Kidney tubule cell (primary cell): ENCODE data around the gene C4orf50.

ENCODE experiments used
- DNase-seq: peaks from one replicate; pipeline ENCODE4 v3.0.0-alpha.2; 2018; ENCODE audit warnings: low spot score

The C4orf50 gene

DNA sequence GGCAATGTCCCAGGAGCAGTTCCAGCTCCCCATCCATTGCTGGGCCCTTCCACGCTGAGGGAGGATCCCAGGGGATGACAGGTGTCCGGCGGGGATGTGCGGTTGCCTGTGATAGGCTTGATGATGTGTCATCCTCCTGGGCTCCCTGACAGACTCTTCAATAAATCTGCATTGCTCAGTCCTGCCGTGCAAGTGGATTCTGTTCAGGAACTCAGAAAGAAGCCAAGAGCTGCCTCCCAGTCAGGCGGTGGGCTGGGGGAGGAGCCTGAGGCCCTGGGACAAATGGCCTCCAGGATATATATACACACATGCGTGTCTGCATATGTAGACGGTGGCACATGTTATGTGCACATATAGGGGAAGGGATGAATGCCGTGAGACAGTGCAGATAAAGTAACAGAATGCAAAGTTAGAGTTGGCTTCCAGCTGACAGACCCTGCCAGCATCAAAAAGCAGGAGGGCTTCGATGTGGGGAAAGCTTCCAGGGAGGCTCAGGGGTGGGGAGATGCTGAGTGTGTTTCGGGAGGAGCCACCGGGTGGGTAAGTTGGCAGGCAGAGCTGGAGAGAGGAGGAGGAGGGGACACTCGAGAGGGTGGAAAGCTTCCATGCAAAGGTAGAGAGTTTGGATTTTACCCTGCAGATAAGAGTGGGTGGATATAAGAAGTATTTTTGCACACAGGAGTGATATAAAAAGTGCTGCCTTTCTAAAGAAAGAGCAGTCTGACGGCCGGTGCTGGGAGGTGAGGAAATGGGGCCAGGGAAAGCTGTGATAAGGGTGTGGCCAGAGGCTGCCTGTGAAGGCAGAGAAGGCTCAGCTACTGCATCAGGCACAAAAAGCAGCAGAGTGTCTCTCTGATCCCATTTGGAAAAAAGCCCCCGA lies 96.9 kb downstream of the C4orf50 start:
- no peak for DNase-seq

DNA sequence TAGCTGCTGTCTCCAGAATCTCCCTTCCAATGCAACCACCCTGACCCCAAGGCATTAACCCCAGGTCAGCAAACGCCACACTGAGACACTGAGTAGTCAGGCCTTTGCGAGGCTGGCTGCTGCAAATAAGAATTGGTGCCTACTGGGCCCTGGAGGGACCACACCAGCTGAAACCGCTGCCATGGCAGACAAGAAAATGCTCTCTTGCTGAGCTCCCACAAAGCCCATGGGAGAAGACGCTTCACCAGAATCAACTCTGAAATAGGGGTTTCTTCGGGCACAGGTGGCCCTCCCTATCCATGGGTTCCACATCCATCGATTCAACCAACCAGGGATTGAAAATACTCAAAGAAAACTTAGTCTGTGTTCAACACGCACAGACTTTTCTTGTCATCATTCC lies 98.7 kb downstream of the C4orf50 start:
- DNase-seq, result no peak

DNA sequence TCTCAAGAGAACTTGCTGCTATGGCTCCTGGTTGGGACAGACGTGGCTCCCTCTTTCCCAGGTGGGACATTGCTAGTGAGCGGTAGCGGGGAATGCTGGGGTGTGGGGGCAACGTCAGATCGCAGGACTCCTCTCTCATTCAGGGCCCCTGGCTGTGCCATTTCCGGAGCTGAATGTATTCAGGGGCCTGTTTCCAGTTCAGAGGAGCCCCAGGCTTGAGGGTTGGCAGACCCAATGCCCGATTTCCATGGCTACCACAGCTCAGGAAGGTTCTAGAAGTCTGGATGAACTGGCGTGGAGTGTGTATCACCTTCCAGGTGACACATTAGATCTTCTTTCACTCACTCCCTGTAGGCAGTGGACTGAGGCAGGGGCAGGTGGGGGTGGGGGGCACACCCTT lies 99.2 kb downstream of the C4orf50 start:
- no peak for DNase-seq

DNA sequence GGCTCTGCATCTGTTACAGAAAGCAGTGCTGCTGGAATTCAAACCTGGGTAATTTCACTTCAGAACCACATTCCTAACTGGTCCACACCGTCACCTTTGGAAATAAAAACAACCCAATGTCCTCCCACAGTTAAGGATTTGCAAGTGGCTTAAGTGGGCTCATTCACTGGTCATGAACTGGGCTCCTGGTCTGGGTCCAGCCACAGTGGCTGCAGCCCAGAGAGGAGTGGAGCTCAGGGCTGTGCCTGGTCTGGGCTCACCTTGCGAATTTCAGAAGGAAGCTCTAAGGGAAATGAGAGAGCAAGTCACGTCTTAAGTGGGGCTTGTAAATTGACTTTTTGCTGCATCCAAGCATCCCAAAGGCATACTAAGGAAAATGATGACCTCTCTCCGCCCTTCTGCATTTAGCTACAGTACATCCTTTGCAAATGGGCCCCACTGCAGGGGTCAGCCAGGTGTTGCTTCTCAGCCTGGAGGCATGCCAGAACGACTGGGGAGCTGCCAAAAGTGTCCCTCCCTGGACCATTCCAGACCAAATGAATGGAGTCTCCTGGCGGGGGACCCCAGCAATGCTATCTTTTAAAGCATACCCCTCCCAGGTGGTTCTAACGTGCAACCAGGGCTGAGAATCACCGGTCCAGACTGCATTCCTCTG lies 99.8 kb downstream of the C4orf50 start:
- no peak for DNase-seq

DNA sequence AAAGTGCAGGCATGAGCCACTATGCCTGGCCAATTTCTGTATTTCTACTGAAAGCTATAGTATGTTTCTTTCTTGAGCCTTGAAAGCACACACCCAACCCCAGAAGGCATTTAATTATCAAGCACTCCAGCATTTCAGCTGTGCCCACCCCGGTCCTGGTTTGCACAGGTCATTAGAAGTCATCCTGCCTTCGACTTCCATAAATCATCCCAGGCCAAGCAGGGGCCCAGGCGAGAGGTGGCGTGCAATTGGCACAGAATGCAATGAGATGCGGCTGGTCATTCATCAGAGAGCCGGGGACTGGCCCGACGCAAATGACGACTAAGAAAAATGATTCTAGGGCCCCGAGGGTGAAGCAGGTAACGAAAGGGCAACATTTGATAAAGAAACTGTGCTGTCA lies 100.6 kb downstream of the C4orf50 start:
- no peak for DNase-seq

DNA sequence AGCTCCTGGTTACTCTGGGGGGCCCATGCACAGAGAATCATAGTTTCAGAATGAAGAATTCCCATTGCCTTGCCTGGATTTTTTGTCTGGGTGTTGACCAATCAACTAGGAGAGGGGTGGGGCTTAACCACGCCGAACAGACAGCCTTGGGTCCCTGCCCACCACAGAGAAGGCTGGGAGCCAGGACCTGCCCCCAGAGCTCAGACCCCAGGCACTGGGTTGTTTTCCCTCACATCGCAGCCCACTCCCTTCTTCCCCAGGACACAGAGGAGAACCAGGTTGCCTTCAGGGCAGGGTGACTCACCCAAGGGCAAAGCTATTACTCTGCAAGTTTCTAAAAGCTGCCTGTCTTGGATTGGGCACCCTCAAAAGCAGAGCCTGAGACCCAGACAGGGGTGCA lies 102.0 kb downstream of the C4orf50 start:
- no peak for DNase-seq

DNA sequence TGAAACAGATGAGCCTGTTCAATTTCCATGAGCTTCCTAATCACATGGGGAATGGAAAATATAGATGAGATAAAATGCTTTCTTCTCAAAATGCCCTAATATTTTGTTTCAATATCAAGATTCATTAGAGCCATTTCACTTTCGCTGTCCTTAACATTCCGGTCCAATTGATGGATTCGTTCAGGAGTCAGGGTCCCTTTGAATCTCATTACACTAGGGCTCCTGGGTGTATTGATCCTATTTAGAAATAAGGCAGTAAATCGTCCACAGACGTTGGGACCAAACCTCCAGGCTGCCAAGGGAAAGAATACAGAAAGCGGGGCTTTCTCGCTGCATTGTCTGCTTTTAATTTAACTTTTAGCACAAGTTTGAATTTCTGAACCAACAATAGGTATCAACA lies 104.8 kb downstream of the C4orf50 start:
- DNase-seq, result no peak

DNA sequence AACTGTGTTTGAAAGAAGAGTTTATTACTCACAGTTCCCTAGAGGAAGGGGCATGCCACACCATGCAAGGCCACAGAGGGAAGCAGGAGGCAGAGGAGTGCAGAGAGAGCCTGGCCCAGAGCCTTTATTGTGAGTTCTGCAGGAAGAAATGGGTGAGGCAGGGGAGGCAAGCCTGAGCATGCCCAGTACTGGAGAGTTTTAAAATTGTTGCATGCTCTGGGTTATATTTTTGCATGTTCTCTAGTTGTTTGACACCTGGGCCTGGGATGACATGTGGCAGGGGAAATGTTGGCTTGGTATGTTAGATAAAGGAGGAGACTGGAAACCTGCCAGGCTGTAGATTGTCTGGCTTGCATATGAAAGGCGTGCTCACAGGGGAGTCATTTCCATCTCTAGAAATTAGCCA lies 105.6 kb downstream of the C4orf50 start:
- no peak for DNase-seq

DNA sequence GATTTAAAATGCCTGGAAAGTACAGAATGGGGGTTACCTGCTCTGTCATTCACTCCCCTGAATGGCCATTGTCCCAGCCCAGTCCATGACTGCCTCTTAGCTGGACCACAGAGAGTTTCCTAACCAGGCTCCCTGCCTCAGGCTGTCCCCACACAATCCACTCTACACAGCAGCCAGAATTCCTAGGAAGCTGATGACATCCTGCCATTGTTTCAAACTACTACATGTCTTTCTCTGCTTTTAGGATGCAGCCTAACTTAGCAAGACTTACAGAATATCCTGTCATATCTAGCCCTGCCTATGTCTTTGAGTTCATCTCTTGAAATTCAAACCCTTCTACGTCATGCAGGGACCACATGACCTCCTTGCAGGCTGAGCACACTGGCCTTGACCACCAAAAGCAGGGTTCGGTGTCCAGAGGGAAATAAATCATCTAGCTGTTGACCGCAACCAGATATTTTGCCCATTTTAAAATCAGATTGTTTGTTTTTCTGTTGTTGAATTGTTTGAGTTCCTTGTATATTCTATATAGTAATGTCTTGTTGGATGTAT lies 109.3 kb downstream of the C4orf50 start:
- DNase-seq, result no peak

DNA sequence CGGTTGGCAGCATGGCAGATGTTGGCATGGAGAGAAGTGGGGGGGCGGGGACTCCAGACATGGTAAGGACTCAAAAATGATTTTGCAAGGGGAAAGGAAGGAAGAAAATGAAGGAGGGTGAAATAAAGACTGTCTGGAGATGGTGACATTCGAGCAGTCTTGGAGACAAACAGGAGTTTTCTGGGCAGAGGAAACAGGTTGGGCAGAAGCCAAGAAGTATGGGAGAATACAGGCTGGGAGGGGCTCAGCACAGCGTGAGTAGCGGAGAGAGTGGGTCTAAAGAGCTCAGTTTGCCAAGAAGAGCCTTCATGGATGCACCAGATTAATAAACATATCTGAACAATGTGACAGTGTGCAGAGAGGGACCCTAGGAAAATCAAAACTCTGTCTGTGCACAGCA lies 112.0 kb downstream of the C4orf50 start:
- no peak for DNase-seq

DNA sequence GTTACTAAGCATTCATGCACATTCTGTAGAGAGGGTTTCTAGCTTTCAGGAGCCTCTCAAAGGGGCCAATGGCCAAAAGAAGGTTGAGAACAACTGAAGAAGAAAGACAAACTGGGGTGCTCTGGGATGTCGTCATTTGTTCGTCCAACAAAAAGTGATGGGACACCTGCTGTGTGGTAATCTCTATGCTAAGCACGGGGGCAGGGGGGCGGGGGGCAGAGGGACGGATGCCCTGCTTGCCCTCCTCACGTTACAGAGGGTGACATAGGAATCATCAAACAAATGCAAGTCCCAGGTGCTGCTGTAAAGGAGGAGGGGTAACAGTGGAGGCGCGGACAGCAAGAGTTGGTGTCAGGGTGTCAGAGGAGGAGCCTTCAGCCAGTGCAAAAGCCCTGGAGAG lies 112.5 kb downstream of the C4orf50 start:
- DNase-seq, result no peak

DNA sequence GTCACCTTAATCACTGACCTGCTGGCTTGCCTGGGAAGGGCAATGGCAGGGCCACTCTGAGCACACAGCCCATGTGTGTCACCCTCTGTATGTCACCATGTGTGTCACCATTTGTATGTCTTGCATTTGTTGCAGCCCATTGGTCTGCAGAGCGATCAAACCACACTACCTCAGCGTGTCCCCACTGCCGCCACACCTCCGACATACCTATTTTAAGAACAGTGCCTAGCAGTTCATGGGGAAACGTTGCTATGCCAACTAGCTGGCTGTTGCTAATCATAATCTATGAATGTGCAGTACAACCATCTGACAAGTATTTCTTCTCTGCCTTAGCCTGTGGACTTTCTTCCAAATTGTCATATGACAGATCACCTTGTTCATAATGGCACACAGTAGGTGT lies 117.4 kb downstream of the C4orf50 start:
- no peak for DNase-seq

DNA sequence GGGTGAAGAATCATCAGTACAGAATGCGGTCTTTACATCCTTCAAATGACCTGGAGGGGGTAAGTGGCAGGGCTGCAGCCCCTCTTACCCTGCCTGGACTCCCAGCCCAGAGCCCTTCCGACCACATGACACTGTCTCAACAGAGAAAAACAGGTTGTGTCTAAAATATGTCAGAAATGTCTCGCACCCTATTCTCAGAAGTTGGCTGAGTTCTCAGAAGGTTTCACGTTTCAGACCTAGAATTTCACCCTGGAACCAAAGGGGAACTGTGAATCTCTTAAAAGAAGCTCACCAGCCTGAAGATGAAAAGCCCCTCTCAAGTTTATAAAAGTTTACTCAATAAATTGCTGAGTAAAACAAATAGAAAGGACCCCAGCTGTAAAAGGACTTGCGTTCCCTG lies 118.3 kb downstream of the C4orf50 start:
- no peak for DNase-seq

DNA sequence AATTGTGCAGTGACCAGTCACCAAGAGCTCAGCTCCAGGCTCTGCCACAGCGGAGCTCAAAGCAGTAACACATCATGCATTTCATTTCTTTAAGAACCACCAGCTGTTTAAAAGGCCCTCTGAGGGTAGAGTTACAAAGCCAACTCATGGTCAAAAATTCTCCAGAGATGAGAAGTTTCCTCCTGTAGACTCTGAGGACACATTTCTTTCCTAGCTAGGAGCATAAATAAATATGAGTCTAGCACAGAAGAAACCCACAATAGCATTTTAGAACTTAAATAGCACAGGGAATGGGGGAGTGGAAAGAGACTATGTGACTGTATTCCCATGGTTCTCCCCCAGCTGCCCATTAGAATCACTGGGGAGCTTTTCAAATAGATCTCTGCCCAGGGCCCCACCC lies 118.8 kb downstream of the C4orf50 start:
- no peak for DNase-seq

DNA sequence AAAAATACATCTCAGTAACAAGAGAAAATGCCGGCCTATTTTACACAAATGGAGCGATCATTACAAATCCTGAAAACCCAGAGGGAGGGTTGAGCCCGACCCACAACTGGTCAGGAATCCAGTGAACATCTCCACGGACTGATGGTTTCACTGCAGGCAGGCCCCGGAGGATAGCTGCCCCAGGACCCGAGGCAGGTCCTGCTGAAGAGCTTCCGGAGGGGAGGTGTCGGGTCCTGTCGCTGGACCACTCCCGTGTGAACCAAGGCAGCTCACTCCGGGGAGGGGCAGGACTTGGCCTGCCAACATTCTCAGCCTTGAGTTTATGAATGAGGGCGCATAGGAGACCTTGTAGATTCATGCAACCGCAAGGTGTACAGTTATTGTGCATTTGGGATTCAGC lies 120.6 kb downstream of the C4orf50 start:
- DNase-seq, result no peak

DNA sequence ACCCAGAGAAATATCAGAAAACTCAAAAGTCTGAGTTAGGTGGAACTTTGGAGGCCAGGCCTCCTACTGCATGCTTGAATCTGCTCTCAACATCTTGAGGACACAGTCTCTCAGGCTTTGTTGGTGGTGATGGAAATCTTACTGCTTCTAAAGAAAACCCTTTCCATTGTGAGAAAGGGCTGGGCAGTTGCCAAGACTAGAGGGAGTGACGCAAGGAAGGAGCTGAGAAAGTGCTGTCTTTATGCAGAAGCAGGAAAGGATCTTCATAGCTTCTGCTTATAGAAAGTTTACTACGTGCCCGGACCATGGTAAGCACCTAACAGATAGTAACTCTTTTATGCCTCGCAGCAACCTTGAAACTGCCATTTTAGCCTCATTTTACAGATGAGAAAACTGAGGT lies 122.9 kb downstream of the C4orf50 start:
- DNase-seq, result no peak

DNA sequence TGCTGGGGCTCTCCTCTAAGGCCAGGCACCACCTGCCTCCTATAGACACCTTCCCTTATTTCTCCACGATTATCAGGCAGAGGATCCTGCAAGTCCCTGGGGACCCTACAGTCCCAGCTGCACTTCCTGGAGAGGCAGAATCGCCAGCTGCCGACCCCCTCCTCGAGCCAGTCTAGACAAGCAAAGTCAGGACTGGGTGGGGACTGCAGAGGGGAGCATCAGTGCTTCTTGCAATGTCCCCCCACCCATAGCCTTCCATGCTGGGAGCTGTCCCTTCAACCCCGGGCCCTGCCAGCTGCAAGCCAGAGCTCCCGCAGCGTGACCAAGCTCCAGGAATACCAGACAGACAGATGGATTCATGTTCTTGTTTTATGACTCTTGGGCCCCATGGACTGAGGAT lies 124.0 kb downstream of the C4orf50 start:
- DNase-seq, result no peak

DNA sequence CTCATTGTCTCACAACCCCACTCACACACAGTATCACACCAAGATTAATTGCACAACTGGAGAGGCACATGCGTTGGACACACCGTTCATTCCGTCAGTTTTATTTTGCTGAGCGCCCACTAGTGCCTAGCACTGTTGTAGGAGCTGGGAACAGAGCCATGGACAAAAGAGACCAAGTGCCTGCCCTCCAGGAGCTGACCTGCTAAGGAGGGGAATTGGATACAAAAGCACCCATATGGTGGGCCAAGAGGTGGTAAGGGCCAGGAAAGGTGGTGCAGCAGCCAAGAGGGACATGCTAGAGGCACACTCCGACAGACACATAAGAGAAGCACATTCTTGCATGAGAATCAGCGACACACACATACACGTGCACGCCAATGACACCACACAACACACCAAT lies 124.6 kb downstream of the C4orf50 start:
- no peak for DNase-seq

DNA sequence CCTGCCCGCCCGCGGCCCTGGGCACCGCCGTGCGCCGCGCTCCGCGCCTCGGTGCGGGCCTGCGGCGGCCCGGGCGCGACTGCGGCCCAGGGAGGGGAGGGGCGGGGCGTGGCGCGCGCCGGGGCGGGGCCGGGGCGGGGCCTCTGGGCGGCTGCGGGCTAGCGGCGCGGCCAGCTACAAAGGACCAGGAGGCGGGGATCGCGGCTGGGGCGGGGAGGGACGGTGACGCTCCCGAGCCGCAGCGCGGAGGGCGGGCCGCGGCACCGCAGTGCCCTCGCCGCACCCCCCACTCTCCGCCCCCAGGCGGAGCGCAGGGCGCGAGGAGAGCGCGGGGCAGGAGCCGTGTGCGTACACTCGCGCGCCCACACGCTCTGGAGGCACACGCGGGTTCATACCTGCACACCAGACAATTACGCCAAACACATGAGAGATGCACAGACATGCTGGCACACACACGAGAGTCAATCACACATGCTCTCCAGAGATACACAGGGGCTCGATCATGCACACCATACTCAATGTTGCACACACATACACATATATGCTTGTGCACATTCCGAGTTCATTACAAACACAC lies 125.1 kb downstream of the C4orf50 start, which contains the start of gene CRMP1:
Gene CRMP1, minus strand, starts transcription at position 83 of the 577 bp plus-strand sequence. CDS start 117 bp downstream, outside the sequence.
- no peak for DNase-seq

DNA sequence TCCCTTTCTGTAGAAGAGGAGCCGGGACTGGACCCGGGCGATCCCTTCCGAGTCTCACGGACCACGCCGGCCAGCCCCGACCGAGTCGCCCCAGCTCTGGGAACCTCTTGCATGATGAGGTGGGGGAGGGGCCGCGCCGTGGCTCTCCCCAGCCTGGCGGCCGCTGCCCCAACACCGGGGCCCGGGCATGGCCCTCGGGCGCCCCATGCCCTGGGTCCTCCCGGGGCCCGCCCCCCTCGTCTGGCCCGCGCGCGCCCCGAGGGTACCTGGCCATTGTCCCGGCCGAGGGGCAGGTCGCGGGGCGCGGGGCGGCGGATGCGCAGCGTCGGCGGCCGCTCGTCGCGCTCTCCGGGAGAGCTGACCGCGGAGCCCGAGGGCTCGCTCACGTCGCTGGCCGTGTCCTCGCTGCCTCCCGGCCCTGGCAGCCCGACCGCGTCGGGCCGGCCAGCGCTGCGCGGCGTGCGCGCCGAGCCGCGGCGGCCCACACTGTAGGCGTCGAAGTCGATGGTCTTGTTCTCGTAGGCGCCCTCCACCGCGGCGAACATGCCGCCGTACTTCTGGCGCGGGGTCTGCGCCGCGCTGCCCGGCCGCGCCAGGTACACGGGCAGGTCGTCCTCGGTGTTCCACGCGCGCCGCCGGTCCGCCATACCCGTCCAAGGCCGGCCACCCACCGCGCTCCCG lies 125.8 kb downstream of the C4orf50 start:
- no peak for DNase-seq

DNA sequence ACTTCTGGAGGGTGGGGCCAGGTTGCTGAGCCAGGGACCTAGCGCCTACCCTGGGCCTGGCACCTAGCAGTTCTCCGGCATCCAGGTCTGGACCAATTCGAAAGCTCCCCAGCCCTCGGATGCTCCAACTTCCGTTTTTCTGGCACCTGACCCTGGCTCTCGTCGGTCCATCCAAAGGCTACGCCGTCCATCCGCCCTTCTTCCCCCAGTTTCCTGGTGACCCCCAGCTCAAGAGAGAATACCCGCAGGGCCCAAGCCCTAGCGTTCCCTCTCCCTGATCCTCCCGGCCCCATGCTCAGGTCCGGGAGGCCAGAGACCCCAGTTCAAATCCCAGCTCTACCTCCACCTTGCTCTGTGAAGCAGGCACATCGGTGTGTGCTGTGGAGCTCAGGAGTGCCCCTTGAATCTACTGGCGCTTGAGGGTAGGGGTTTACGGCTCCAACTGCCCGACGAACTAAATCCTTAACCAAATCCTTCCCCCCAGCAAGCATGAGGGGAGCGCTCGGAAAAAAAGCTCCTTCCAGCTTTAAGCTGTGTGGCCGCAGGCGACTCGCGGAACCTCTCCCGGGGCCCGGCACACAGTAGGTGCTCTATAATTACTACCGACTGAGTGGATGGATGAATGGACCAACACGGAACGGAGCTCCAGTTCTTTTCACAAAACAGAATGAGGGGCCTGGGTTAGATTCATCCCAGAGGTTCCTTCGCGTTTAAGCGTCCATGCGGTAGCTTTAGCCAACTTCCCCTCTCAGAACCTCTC lies 126.5 kb downstream of the C4orf50 start:
- no peak for DNase-seq
